ENCODE data around the gene TAP2. TPM values are rescaled to one million over a fixed set of nuclear protein-coding genes. Genes with fewer than 3 reads are reported as not detected.

TAP2 gene
- total and polyA plus RNA-seq, 2 donors (not counting 1 experiment from before 2014, with no cell fraction given): 66.1 to 126 TPM

GRCh38 chr6:32832535-32832934 lies 6.0 kb downstream of the TAP2 start:
- CTCF ChIA-PET: interaction anchor here (0.8 to 2.1 kb wide), 6 partner anchors 13 to 419 kb away, joined by 3 to 8 read pairs (median 3); partner anchors contain the start of gene HLA-DOB
- TF ChIP-seq EZH2 (IDR thresholded peaks at IDR 0.05; ENCODE audit: borderline replicate concordance, insufficient read depth, low read depth, low read length, poor library complexity, severe bottlenecking) (no peak), CTCF (IDR thresholded peaks at IDR 0.05) (no peak)
- no peak overlapping the region for H3K4me3 ChIP-seq (ENCODE audit: control extremely low read depth in 1 of 5, extremely low read depth in 1 of 5, insufficient read depth in 1 of 5, low read depth in 2 of 5, low read length in 4 of 5)
- no peak overlapping the region for H2AFZ ChIP-seq (ENCODE audit: insufficient read depth, low read depth, low read length, poor library complexity, severe bottlenecking)
- H3K9me3 Mint-ChIP-seq (ENCODE audit: insufficient read depth): no peaks in the 10 kb centered on the region
- peaks cover 77% of the 10 kb centered on the region for H3K79me2 ChIP-seq (ENCODE audit: control insufficient read depth, insufficient read depth, low read length)
- ATAC-seq (ENCODE audit: low read depth) (no peak), DNase-seq (no peak)
- no peak overlapping the region for H3K4me3 Mint-ChIP-seq
- peaks cover 51% of the 10 kb centered on the region for H3K4me1 Mint-ChIP-seq
- H3K4me1 ChIP-seq (ENCODE audit: control insufficient read depth in 2 of 2, insufficient read depth in 2 of 2, low read length in 2 of 2): peaks cover 12 to 22% of the 10 kb centered on the region in 2 donors
- H3K36me3 ChIP-seq (replicated peaks in 1 of 2; ENCODE audit: control extremely low read depth in 1 of 2, control insufficient read depth in 1 of 2, extremely low read depth in 1 of 2, insufficient read depth in 2 of 2, low read length in 1 of 2): peaks cover 40 to 94% of the 10 kb centered on the region in 2 experiments
- no peaks in the 10 kb centered on the region for H4K20me1 ChIP-seq (ENCODE audit: control insufficient read depth, insufficient read depth, low read length, poor library complexity, severe bottlenecking)
- intact Hi-C loops (cut with micrococcal nuclease): no loop called here
- no peak overlapping the region for H3K9ac ChIP-seq (ENCODE audit: low read length)
- no peaks in the 10 kb centered on the region for H3K27me3 ChIP-seq (replicated peaks in 1 of 4; ENCODE audit: control extremely low read depth in 1 of 4, control insufficient read depth in 3 of 4, insufficient read depth in 4 of 4, low read length in 3 of 4)
- H3K4me2 ChIP-seq (replicated peaks; ENCODE audit: low read depth, low read length, poor library complexity, severe bottlenecking): no peak overlapping the region
- H3K9me3 ChIP-seq (ENCODE audit: control extremely low read depth in 1 of 3, control insufficient read depth in 2 of 3, insufficient read depth in 1 of 3, low read length in 2 of 3): no peaks in the 10 kb centered on the region
- H3K27ac ChIP-seq (ENCODE audit: low read length in 2 of 2): no peak overlapping the region
- no peak overlapping the region for H3K27ac Mint-ChIP-seq
- 98% methylated on average over 13 of the region's 13 CpGs for WGBS (ENCODE audit: insufficient coverage)
- POLR2A ChIA-PET: interaction anchor here (0.8 kb wide), 1 partner anchor 21 kb away, joined by 3 read pairs; no protein-coding TSS in a partner anchor
- no peaks in the 10 kb centered on the region for H3K27me3 Mint-ChIP-seq

GRCh38 chr6:32830936-32831335 lies 7.6 kb downstream of the TAP2 start:
- no peak for ATAC-seq (ENCODE audit: low read depth)

More at GRCh38 chr6:32830936-32831335, 7.6 kb downstream of the TAP2 start:
- no peak overlapping the region for H3K4me3 Mint-ChIP-seq
- TF ChIP-seq CTCF (IDR thresholded peaks at IDR 0.05) (no peak), EZH2 (IDR thresholded peaks at IDR 0.05; ENCODE audit: borderline replicate concordance, insufficient read depth, low read depth, low read length, poor library complexity, severe bottlenecking) (no peak)
- Histone ChIP-seq H3K9ac (ENCODE audit: low read length) (no peak overlapping the region), H3K4me3 (ENCODE audit: control extremely low read depth in 1 of 5, extremely low read depth in 1 of 5, insufficient read depth in 1 of 5, low read depth in 2 of 5, low read length in 4 of 5) (no peak overlapping the region), H3K4me2 (replicated peaks; ENCODE audit: low read depth, low read length, poor library complexity, severe bottlenecking) (no peak overlapping the region), H3K27me3 (replicated peaks in 1 of 4; ENCODE audit: control extremely low read depth in 1 of 4, control insufficient read depth in 3 of 4, insufficient read depth in 4 of 4, low read length in 3 of 4) (no peaks in the 10 kb centered on the region), H3K4me1 (ENCODE audit: control insufficient read depth in 2 of 2, insufficient read depth in 2 of 2, low read length in 2 of 2) (peaks cover 0 to 6% of the 10 kb centered on the region in 2 donors), H4K20me1 (ENCODE audit: control insufficient read depth, insufficient read depth, low read length, poor library complexity, severe bottlenecking) (no peaks in the 10 kb centered on the region), H2AFZ (ENCODE audit: insufficient read depth, low read depth, low read length, poor library complexity, severe bottlenecking) (no peak overlapping the region), H3K36me3 (replicated peaks in 1 of 2; ENCODE audit: control extremely low read depth in 1 of 2, control insufficient read depth in 1 of 2, extremely low read depth in 1 of 2, insufficient read depth in 2 of 2, low read length in 1 of 2) (peaks cover 36 to 88% of the 10 kb centered on the region in 2 experiments), H3K27ac (ENCODE audit: low read length in 2 of 2) (no peak overlapping the region), H3K9me3 (ENCODE audit: control extremely low read depth in 1 of 3, control insufficient read depth in 2 of 3, insufficient read depth in 1 of 3, low read length in 2 of 3) (no peaks in the 10 kb centered on the region), H3K79me2 (ENCODE audit: control insufficient read depth, insufficient read depth, low read length) (peaks cover 62% of the 10 kb centered on the region)
- intact Hi-C loops (cut with micrococcal nuclease): no loop called here
- ChIA-PET CTCF (interaction anchor here (0.7 to 1.5 kb wide), 4 partner anchors 17 to 153 kb away, joined by 3 read pairs; no protein-coding TSS in a partner anchor), POLR2A (no interaction called here)
- H3K27me3 Mint-ChIP-seq: no peaks in the 10 kb centered on the region
- 100% methylated on average over 1 of the region's 5 CpGs for WGBS (ENCODE audit: insufficient coverage)
- peaks cover 36% of the 10 kb centered on the region for H3K4me1 Mint-ChIP-seq
- H3K9me3 Mint-ChIP-seq (ENCODE audit: insufficient read depth): no peaks in the 10 kb centered on the region
- H3K27ac Mint-ChIP-seq: peak overlapping the region; percentile 33
- no peak for DNase-seq
